ENCODE data around the gene NEUROD2. TPM values are rescaled to one million over a fixed set of nuclear protein-coding genes. Genes with fewer than 3 reads are reported as not detected.

Gene NEUROD2
- total RNA-seq, 1 experiment from 2014 or later, result not detected

DNA sequence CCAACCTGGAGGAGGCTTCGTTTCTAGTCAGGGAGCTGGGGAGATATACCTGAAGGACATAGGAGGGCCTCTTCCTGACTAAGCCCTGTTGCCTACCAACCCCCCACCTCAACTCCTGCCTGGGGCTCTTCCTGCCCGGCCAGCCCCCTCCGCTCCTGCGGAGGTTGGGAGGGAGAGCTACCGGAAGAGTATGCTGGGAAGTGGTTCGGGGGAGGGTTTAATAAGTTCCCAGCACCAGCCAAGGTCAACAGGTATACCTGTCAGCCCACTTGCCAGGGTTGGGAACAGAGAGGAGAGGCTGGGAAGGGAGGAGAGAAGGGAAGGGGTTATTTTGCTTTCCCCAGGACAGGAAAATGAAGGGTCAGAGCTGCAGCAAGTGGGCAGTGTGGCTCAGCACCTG, 23.7 kb upstream of the NEUROD2 start:
- Histone ChIP-seq H3K9me3 (no peaks in the 10 kb centered on the region), H3K36me3 (ENCODE audit: control insufficient read depth, insufficient read depth, low read length) (no peaks in the 10 kb centered on the region), H3K27me3 (replicated peaks; ENCODE audit: control insufficient read depth, insufficient read depth, low read length) (no peaks in the 10 kb centered on the region), H3K4me3 (ENCODE audit: low read depth, low read length) (no peak overlapping the region), H3K4me1 (peaks cover 2% of the 10 kb centered on the region)
- H3K27me3 Mint-ChIP-seq (ENCODE audit: insufficient read depth, unreplicated experiment), result peaks cover under 1% of the 10 kb centered on the region
- H3K4me1 Mint-ChIP-seq (ENCODE audit: low read depth, unreplicated experiment), result peaks cover 12% of the 10 kb centered on the region
- CTCF ChIA-PET, result interaction anchor here (0.6 to 3.5 kb wide), 5 partner anchors 8 to 89 kb away, joined by 3 to 27 read pairs (median 4); partner anchors contain the start of gene PNMT
- TF ChIP-seq, protein P1, sequence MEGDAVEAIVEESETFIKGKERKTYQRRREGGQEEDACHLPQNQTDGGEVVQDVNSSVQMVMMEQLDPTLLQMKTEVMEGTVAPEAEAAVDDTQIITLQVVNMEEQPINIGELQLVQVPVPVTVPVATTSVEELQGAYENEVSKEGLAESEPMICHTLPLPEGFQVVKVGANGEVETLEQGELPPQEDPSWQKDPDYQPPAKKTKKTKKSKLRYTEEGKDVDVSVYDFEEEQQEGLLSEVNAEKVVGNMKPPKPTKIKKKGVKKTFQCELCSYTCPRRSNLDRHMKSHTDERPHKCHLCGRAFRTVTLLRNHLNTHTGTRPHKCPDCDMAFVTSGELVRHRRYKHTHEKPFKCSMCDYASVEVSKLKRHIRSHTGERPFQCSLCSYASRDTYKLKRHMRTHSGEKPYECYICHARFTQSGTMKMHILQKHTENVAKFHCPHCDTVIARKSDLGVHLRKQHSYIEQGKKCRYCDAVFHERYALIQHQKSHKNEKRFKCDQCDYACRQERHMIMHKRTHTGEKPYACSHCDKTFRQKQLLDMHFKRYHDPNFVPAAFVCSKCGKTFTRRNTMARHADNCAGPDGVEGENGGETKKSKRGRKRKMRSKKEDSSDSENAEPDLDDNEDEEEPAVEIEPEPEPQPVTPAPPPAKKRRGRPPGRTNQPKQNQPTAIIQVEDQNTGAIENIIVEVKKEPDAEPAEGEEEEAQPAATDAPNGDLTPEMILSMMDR (IDR thresholded peaks at IDR 0.05; ENCODE audit: insufficient read depth in 1 of 2, low read depth in 1 of 2, low read length in 1 of 2, severe bottlenecking in 1 of 2, unreplicated experiment in 1 of 2), result no peak
- BruUV-seq (replicated peaks), result no TSS peak
- no peaks in the 10 kb centered on the region for H3K9me3 Mint-ChIP-seq (ENCODE audit: unreplicated experiment)
- intact Hi-C loops (cut with micrococcal nuclease; ENCODE audit: unreplicated experiment), result no loop called here
- H3K4me3 Mint-ChIP-seq (ENCODE audit: unreplicated experiment), result no peak overlapping the region
- POLR2A ChIA-PET, result no interaction called here
- H3K36me3 Mint-ChIP-seq (ENCODE audit: insufficient read depth, unreplicated experiment), result no peaks in the 10 kb centered on the region
- H3K27ac Mint-ChIP-seq (ENCODE audit: unreplicated experiment), result no peak overlapping the region
- DNase-seq, result no peak

DNA sequence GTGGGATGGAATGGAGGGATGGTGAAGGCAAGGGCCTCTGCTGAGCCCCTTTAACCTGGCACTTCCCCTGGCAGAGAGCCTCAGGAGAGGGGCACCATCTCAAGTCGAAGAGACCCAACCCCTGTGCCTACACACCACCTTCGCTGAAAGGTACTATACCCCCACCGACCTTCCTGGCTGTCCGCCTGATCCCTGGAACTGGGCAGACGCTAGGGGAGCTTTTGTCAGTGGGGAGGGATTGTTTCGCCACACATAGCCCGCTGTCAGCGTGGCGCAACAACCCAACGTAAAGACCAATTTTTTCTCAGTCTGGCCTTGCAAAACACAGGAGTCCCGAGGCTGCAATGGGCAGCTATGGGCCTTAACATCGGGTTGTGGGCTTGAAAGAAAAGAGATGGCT, 22.2 kb upstream of the NEUROD2 start:
- H3K4me1 Mint-ChIP-seq (ENCODE audit: low read depth, unreplicated experiment), result peaks cover 12% of the 10 kb centered on the region
- intact Hi-C loops (cut with micrococcal nuclease; ENCODE audit: unreplicated experiment), result no loop called here
- no peaks in the 10 kb centered on the region for H3K27me3 ChIP-seq (replicated peaks; ENCODE audit: control insufficient read depth, insufficient read depth, low read length)

DNA sequence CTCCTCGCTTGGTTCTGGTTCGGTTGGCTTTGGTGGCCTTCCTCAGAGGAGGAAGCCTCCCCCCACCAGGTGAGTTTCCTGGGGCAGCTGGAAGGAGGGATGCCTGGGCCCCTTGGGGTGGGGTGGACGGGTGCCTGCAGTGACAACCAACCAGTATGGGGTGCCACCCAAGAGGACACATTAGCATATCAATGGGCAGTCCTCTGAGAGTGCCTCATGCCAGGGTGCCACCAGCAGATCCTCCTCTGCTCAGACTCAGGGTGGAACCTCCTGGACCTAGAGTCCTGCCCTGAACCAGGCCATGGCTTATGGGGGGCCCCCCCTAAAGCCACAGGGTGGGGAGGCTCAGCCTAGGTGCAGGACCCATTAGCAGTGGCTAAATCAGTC, 21.8 kb upstream of the NEUROD2 start:
- Histone ChIP-seq H3K4me3 (ENCODE audit: low read depth, low read length) (no peak overlapping the region), H3K36me3 (ENCODE audit: control insufficient read depth, insufficient read depth, low read length) (no peaks in the 10 kb centered on the region), H3K9me3 (no peaks in the 10 kb centered on the region), H3K27me3 (replicated peaks; ENCODE audit: control insufficient read depth, insufficient read depth, low read length) (no peaks in the 10 kb centered on the region), H3K4me1 (no peaks in the 10 kb centered on the region)
- Mint-ChIP-seq H3K27ac (ENCODE audit: unreplicated experiment) (no peak overlapping the region), H3K4me3 (ENCODE audit: unreplicated experiment) (no peak overlapping the region), H3K27me3 (ENCODE audit: insufficient read depth, unreplicated experiment) (peaks cover 4% of the 10 kb centered on the region), H3K9me3 (ENCODE audit: unreplicated experiment) (no peaks in the 10 kb centered on the region), H3K36me3 (ENCODE audit: insufficient read depth, unreplicated experiment) (no peaks in the 10 kb centered on the region), H3K4me1 (ENCODE audit: low read depth, unreplicated experiment) (peaks cover 12% of the 10 kb centered on the region)
- POLR2A ChIA-PET, result no interaction called here
- BruUV-seq (replicated peaks), result no TSS peak
- intact Hi-C loops (cut with micrococcal nuclease; ENCODE audit: unreplicated experiment), result no loop called here
- no peak for DNase-seq
- CTCF ChIA-PET, result interaction anchor here (3.5 kb wide), 1 partner anchor 8 kb away, joined by 27 read pairs; no protein-coding TSS in a partner anchor
- TF ChIP-seq, protein P1 (IDR thresholded peaks at IDR 0.05; ENCODE audit: insufficient read depth in 1 of 2, low read depth in 1 of 2, low read length in 1 of 2, severe bottlenecking in 1 of 2, unreplicated experiment in 1 of 2), result no peak

More for the DNA sequence above, 22.2 kb upstream of the NEUROD2 start:
- no TSS peak for BruUV-seq (replicated peaks)
- no peaks in the 10 kb centered on the region for H3K4me1 ChIP-seq
- no peak overlapping the region for H3K4me3 ChIP-seq (ENCODE audit: low read depth, low read length)
- Mint-ChIP-seq H3K27ac (ENCODE audit: unreplicated experiment) (no peak overlapping the region), H3K27me3 (ENCODE audit: insufficient read depth, unreplicated experiment) (peaks cover 4% of the 10 kb centered on the region), H3K36me3 (ENCODE audit: insufficient read depth, unreplicated experiment) (no peaks in the 10 kb centered on the region), H3K4me3 (ENCODE audit: unreplicated experiment) (no peak overlapping the region), H3K9me3 (ENCODE audit: unreplicated experiment) (no peaks in the 10 kb centered on the region)
- H3K9me3 ChIP-seq, result no peaks in the 10 kb centered on the region
- ChIA-PET CTCF (interaction anchor here (3.5 kb wide), 1 partner anchor 9 kb away, joined by 27 read pairs; no protein-coding TSS in a partner anchor), POLR2A (no interaction called here)
- no peak for DNase-seq
- TF ChIP-seq, protein P1 (IDR thresholded peaks at IDR 0.05; ENCODE audit: insufficient read depth in 1 of 2, low read depth in 1 of 2, low read length in 1 of 2, severe bottlenecking in 1 of 2, unreplicated experiment in 1 of 2), result no peak
- no peaks in the 10 kb centered on the region for H3K36me3 ChIP-seq (ENCODE audit: control insufficient read depth, insufficient read depth, low read length)
